Stimulated activated CD8-positive, alpha-beta memory T cell treated with anti-CD3 and anti-CD28 coated beads, Interleukin-15, amount 100 ng/mL, for 4 hours (primary cell): ENCODE results near the gene EHF.

ENCODE experiments used
- DNase-seq, 2 donors: peaks; one replicate each; pipeline ENCODE4 v3.0.0-alpha.2; 2020; ENCODE audit warnings: low read depth in 2 of 2

EHF gene

GRCh38 chr11:34624069-34624468 lies 3.2 kb downstream of the EHF start:
- DNase-seq = peak in 1 of 2 donors; percentile 1

- no peak for DNase-seq
Measured at GRCh38 chr11:34625576-34625975, 4.7 kb downstream of the EHF start.

- DNase-seq = no peak
Measured at GRCh38 chr11:34626393-34626792, 5.5 kb downstream of the EHF start.

- DNase-seq = no peak
Measured at GRCh38 chr11:34627197-34627596, 6.3 kb downstream of the EHF start.

GRCh38 chr11:34629711-34630110 lies 8.8 kb downstream of the EHF start:
- DNase-seq = no peak

- no peak for DNase-seq
Measured at GRCh38 chr11:34630544-34630943, 9.7 kb downstream of the EHF start.

GRCh38 chr11:34631297-34631696 lies 10.4 kb downstream of the EHF start:
- DNase-seq = no peak

- DNase-seq = no peak
Measured at GRCh38 chr11:34631737-34632104, 10.8 kb downstream of the EHF start.

GRCh38 chr11:34632105-34632791 lies 11.4 kb downstream of the EHF start:
- DNase-seq = no peak

- no peak for DNase-seq
Measured at GRCh38 chr11:34633640-34633989, 12.7 kb downstream of the EHF start.

GRCh38 chr11:34633990-34634693 lies 13.2 kb downstream of the EHF start:
- DNase-seq = no peak

GRCh38 chr11:34634694-34635062 lies 13.8 kb downstream of the EHF start:
- no peak for DNase-seq

GRCh38 chr11:34636127-34636526 lies 15.2 kb downstream of the EHF start:
- no peak for DNase-seq

GRCh38 chr11:34637303-34637702 lies 16.4 kb downstream of the EHF start:
- no peak for DNase-seq

GRCh38 chr11:34638897-34639296 lies 18.0 kb downstream of the EHF start:
- no peak for DNase-seq

- DNase-seq = no peak
Measured at GRCh38 chr11:34639545-34639944, 18.7 kb downstream of the EHF start.

- DNase-seq = no peak
Measured at GRCh38 chr11:34640050-34640923, 19.4 kb downstream of the EHF start.

- DNase-seq = no peak
Measured at GRCh38 chr11:34640924-34641275, 20.0 kb downstream of the EHF start.

- DNase-seq = no peak
Measured at GRCh38 chr11:34641456-34641855, 20.6 kb downstream of the EHF start.

GRCh38 chr11:34642001-34642554 lies 21.2 kb downstream of the EHF start:
- DNase-seq = no peak

- no peak for DNase-seq
Measured at GRCh38 chr11:34642873-34643272, 22.0 kb downstream of the EHF start.

- DNase-seq = no peak
Measured at GRCh38 chr11:34643311-34643710, 22.4 kb downstream of the EHF start.

- DNase-seq = no peak
Measured at GRCh38 chr11:34643846-34644245, 23.0 kb downstream of the EHF start.
